Effector memory CD4-positive, alpha-beta T cell (primary cell): ENCODE data around the gene SPATA17.
"Not testable (repeated sequence)": the region's sequence is repeated elsewhere in the genome, so short reads cannot be mapped to it uniquely, and the experiment has no call there.

Experiments
- DNase-seq, 3 donors: peaks; one replicate each; pipeline ENCODE4 v3.0.0-alpha.2; 2020
- H3K27ac ChIP-seq: 2 replicates; pipeline ENCODE4 v1.7.0; 2013; ENCODE audit warnings: mild to moderate bottlenecking, low read length, moderate library complexity; ENCODE audit not compliant: insufficient read depth, poor library complexity, severe bottlenecking
- H3K27me3 ChIP-seq: replicated peaks from 2 replicates; pipeline ENCODE4 v1.7.0; 2013; ENCODE audit warnings: mild to moderate bottlenecking, low read length; ENCODE audit not compliant: insufficient read depth, control insufficient read depth, poor library complexity, severe bottlenecking
- H3K36me3 ChIP-seq: 2 replicates; pipeline ENCODE4 v1.7.0; 2013; ENCODE audit warnings: mild to moderate bottlenecking, low read length, moderate library complexity; ENCODE audit not compliant: control insufficient read depth, insufficient read depth
- H3K4me1 ChIP-seq: 2 replicates; pipeline ENCODE4 v1.7.0; 2013; ENCODE audit warnings: low read length, mild to moderate bottlenecking; ENCODE audit not compliant: control insufficient read depth, insufficient read depth, poor library complexity, severe bottlenecking
- H3K4me3 ChIP-seq: 2 replicates; pipeline ENCODE4 v1.7.0; 2013; ENCODE audit warnings: low read length, low read depth, mild to moderate bottlenecking; ENCODE audit not compliant: insufficient read depth, poor library complexity, severe bottlenecking
- H3K9me3 ChIP-seq: 2 replicates; pipeline ENCODE4 v1.7.0; 2013; ENCODE audit warnings: mild to moderate bottlenecking, low read length, moderate library complexity; ENCODE audit not compliant: control insufficient read depth

SPATA17 gene

DNA sequence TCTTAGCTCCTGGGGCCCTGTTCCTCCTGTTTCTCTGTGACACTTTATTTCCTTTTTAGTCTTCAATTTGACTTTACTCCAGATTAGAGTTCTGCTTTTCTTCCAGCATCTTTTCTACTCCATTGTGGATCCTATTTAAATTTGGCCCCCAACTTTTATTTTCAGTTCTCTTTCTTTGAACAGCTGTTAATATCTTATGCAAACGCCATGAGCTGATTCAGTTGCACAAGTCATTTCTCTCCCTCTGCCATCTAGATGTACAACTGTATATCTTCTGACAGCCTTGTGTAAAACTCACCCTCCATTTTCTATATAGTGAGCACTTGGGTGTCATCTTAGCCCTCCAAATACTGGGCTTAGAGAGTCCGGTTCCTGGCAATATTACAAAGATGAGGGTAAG lies 42.2 kb downstream of the SPATA17 start:
- Histone ChIP-seq H3K36me3 (no peaks in the 10 kb centered on the region), H3K27me3 (no peaks in the 10 kb centered on the region), H3K27ac (no peak overlapping the region), H3K9me3 (no peaks in the 10 kb centered on the region), H3K4me1 (no peaks in the 10 kb centered on the region), H3K4me3 (no peak overlapping the region)
- no peak for DNase-seq

DNA sequence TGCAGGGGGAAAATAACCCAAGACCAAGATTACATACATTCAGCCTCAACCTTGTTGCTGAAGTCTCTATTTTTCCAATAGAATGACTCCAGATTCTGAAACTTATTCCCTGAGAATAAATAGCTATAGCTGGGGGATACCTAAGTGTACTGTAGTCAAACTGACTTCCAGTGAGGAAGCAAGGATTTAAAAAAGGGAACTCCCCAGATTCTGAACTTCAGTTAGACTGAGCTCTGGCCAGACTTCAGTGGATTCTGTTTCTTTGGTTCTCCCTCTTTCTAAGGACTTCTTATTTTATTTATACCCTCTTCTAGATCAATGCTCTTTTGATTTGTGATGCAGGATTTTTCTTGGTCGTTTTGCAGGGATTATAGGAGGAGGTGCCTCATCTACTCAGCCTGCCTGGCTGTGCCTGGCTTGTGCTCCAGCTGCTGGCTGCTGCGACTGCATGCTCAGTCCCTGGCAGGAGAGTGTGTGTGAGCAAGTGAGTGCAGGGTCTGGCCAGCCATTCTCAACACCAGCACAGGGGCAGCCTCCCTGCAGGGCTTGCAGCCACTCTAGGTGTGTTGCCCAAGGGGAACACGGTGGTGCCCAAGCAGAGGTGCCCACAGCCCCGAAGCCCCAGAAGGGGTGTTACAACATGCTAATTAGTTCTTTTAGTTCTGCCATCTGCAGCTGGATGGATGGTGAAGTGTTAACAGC lies 43.0 kb downstream of the SPATA17 start:
- Histone ChIP-seq H3K27me3 (no peaks in the 10 kb centered on the region), H3K4me3 (no peak overlapping the region), H3K36me3 (no peaks in the 10 kb centered on the region), H3K9me3 (no peaks in the 10 kb centered on the region), H3K4me1 (no peaks in the 10 kb centered on the region), H3K27ac (no peak overlapping the region)
- DNase-seq = no peak

DNA sequence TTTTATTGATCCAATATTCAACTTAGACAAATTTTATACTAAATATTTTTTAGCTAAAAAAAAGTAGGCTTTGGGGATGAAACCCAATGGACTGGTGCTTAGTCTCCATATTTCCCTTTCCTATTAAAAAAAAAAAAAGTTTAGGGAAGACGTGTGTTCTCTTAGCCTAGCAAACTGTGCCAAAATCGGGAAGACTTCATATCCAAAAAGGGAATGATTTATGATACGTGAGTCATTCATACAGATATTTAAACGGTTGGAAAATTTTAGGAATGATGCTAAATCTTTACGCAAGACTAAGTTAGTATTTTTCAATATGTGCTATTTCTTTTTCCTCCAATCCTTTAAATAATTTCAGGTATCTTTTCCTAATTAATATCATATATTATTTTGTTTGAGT lies 50.7 kb downstream of the SPATA17 start:
- Histone ChIP-seq H3K9me3 (no peaks in the 10 kb centered on the region), H3K4me3 (no peak overlapping the region), H3K27me3 (no peaks in the 10 kb centered on the region), H3K27ac (no peak overlapping the region), H3K36me3 (no peaks in the 10 kb centered on the region), H3K4me1 (no peaks in the 10 kb centered on the region)
- DNase-seq = no peak

DNA sequence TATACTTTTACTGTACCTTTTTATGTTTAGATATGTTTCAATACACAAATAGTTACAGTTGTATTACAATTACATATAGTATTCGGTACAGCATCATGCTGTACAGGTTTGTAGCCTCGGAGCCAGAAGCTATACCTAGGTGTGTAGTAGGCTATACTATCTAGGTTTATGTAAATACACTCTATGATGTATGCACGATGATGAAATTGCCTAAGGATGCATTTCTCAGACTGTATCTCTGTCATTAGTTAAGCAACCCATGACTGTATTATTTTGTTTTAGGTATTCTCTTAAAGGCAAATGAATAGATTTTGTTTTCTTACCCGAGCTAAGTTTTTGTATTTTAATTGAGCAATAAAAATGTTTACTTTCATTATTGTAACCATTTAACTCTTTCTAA lies 56.4 kb downstream of the SPATA17 start:
- Histone ChIP-seq H3K36me3 (no peaks in the 10 kb centered on the region), H3K9me3 (no peaks in the 10 kb centered on the region), H3K27me3 (no peaks in the 10 kb centered on the region), H3K4me3 (no peak overlapping the region), H3K4me1 (no peaks in the 10 kb centered on the region), H3K27ac (no peak overlapping the region)
- DNase-seq = no peak

DNA sequence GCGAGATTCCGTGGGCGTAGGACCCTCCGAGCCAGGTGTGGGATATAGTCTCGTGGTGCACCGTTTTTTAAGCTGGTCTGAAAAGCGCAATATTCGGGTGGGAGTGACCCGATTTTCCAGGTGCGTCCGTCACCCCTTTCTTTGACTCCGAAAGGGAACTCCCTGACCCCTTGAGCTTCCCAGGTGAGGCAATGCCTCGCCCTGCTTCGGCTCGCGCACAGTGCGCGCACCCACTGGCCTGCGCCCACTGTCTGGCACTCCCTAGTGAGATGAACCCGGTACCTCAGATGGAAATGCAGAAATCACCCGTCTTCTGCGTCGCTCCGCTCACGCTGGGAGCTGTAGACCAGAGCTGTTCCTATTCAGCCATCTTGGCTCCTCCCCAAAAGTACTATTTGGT lies 65.0 kb downstream of the SPATA17 start:
- H3K36me3 ChIP-seq, H3K4me1 ChIP-seq, H3K9me3 ChIP-seq, DNase-seq, H3K27ac ChIP-seq, H3K27me3 ChIP-seq, H3K4me3 ChIP-seq: not testable (repeated sequence)

DNA sequence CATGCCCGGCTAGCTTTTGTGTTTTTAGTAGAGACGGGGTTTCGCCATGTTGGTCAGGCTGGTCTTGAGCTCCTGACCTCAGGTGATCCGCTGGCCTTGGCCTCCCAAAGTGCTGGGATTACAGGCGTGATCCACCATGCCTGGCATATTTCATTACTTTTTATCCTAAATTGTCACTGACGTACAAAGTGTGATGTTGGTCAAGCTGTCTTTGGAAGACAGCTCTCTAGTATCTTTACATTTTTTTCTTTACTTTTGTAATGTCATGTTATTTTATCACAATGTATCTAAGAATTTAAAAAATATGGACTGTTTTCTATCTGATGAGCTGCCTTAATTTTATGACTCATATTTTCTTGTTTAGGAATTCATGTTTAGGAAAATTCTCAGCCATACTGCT lies 72.2 kb downstream of the SPATA17 start:
- H3K4me3 ChIP-seq = no peak overlapping the region
- no peak overlapping the region for H3K27ac ChIP-seq
- no peaks in the 10 kb centered on the region for H3K36me3 ChIP-seq
- no peaks in the 10 kb centered on the region for H3K9me3 ChIP-seq
- no peaks in the 10 kb centered on the region for H3K4me1 ChIP-seq
- no peaks in the 10 kb centered on the region for H3K27me3 ChIP-seq
- DNase-seq = no peak

DNA sequence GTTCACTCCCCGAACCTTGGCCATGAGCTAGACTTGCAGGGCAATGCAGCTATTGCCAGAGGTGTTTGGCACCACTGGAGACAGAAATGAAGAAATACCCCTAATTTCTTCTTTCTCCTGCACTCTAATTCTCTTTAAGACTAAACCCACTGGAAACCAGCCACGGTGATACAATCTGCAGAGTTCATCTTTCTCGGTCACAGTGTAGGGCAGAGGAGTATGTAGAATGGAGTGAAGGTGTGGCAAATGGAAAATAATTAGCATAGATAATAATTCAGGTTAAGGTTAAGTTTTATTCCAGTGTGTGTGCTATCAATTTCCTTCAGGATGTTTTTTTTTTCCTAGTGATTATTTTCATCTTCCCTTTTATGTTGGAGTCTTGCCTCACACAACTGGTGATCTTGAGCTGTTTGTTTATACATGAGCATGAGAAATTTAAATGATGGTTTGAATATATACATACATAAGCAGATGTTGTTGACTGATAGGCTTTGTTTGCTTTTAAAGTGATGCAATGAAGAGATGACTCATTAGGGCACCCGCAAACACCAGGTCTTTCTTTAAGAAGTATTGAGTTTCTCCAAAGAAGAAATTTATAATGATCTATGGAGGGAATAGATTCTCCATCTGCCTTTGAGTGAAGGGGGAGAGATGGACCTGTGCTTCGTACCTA lies 81.9 kb downstream of the SPATA17 start:
- no peaks in the 10 kb centered on the region for H3K27me3 ChIP-seq
- H3K9me3 ChIP-seq = no peaks in the 10 kb centered on the region
- no peak for DNase-seq
- H3K4me1 ChIP-seq = no peaks in the 10 kb centered on the region
- no peaks in the 10 kb centered on the region for H3K36me3 ChIP-seq
- H3K27ac ChIP-seq = no peak overlapping the region
- H3K4me3 ChIP-seq = no peak overlapping the region

DNA sequence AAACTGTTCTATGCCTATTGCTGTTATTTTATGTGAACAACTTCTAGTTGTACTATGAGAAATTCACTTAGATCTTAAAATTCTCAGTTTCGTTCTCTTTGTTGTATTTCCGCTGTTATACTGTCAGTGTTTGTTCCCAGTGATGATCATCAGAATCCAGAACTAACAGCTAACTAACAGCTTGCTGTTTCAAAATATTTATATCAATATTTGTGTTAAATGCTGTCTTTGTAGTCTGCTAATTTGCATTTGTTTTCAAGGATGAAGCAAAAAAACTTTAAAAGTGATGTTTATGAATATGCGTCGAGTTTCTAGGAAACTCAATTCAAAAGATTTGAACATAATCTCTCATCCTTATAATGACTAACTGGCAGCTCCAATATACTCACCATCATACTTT lies 84.5 kb downstream of the SPATA17 start:
- H3K9me3 ChIP-seq = no peaks in the 10 kb centered on the region
- no peaks in the 10 kb centered on the region for H3K4me1 ChIP-seq
- no peaks in the 10 kb centered on the region for H3K27me3 ChIP-seq
- no peaks in the 10 kb centered on the region for H3K36me3 ChIP-seq
- no peak overlapping the region for H3K27ac ChIP-seq
- no peak for DNase-seq
- no peak overlapping the region for H3K4me3 ChIP-seq

DNA sequence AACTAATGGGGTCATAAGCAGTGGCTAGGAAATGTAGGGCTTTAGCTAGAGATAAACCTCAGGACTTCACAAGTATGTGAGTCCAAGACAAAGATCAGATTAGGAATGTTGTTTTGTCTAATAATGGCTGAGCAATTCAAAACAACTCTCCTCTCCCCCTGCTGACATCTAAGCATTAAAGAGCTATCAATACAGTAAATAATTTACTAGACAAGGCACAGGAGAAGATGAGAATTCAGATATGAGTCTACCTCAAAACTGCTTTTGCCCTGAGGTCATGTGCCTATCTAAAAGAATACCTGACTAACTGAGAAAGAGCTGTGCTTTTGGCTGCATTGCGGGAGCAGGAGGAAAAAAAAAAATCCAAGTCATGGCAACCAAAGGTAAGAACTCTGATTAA lies 86.8 kb downstream of the SPATA17 start:
- Histone ChIP-seq H3K27me3 (no peaks in the 10 kb centered on the region), H3K9me3 (no peaks in the 10 kb centered on the region), H3K4me3 (no peak overlapping the region), H3K36me3 (no peaks in the 10 kb centered on the region), H3K27ac (no peak overlapping the region), H3K4me1 (no peaks in the 10 kb centered on the region)
- no peak for DNase-seq

DNA sequence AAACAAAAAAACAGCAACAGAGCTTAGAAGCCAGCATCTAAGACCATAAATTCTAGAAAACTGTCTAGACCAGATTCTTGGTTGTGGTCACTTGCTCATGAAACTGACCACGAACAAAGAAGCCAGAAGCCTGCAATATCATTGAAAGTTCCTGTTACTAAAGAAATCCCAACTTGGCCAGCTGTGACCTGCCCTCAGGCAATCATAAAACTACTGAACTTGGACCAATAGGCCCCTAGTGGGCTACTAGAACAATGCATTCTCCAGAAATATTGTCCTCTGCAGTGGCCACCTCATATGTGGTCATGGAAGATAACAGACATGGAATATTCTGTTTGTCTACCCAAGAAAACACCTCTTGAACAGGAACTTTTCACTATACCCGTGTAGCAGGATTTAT lies 87.7 kb downstream of the SPATA17 start:
- H3K9me3 ChIP-seq = no peaks in the 10 kb centered on the region
- H3K4me3 ChIP-seq = no peak overlapping the region
- H3K27ac ChIP-seq = no peak overlapping the region
- H3K27me3 ChIP-seq = no peaks in the 10 kb centered on the region
- no peaks in the 10 kb centered on the region for H3K36me3 ChIP-seq
- no peaks in the 10 kb centered on the region for H3K4me1 ChIP-seq
- no peak for DNase-seq
